CD4-positive, alpha-beta T cell (primary cell): ENCODE results near the gene NDFIP2. TPM values are rescaled to one million over a fixed set of nuclear protein-coding genes. Genes with fewer than 3 reads are reported as not detected.

ENCODE experiments used
- ATAC-seq: fragments of 200-7000 bp; cut with Tn5 transposase; one replicate; pipeline ENCODE4 v1.10.0; 2022; ENCODE audit warnings: mild to moderate bottlenecking; ENCODE audit not compliant: poor library complexity
- CTCF ChIA-PET: fragments of 350-600 bp; sonication (Branson Sonifier 250); formaldehyde crosslinking; loops from one replicate; lab custom pipeline; 2021; ENCODE audit warnings: antibody characterized with exemption, inconsistent platforms; lab: Charles Lee
- POLR2A ChIA-PET: fragments of 350-600 bp; sonication (Branson Sonifier 250); formaldehyde crosslinking; loops from one replicate; lab custom pipeline; 2021; ENCODE audit warnings: antibody characterized with exemption, inconsistent platforms; lab: Charles Lee
- DNase-seq, 14 experiments: peaks; one replicate each; pipeline ENCODE4 v3.0.0-alpha.2; 2013 to 2020; ENCODE audit warnings: mixed read lengths in 2 of 14
- H3K27ac ChIP-seq, 2 donors: one replicate each; pipeline versions ENCODE4 v1.5.1 to v1.7.0; 2013; ENCODE audit warnings: low read length in 2 of 2, low read depth in 1 of 2, mild to moderate bottlenecking in 1 of 2
- H3K27me3 ChIP-seq, 2 experiments: 1 replicate in 1 of 2; 2 replicates in 1 of 2; pipeline versions ENCODE4 v1.6.1 to v1.7.0; 2013; ENCODE audit warnings: low read length in 2 of 2, control low read depth in 1 of 2, mild to moderate bottlenecking in 1 of 2, moderate library complexity in 1 of 2; ENCODE audit not compliant: insufficient read depth in 2 of 2, control insufficient read depth in 1 of 2
- H3K36me3 ChIP-seq: one replicate; pipeline ENCODE4 v1.6.1; 2013; ENCODE audit warnings: low read length, control low read depth; ENCODE audit not compliant: insufficient read depth
- H3K4me1 ChIP-seq: one replicate; pipeline ENCODE4 v1.6.1; 2013; ENCODE audit warnings: low read length, control low read depth; ENCODE audit not compliant: insufficient read depth
- H3K4me3 ChIP-seq: one replicate; pipeline ENCODE4 v1.5.1; 2013; ENCODE audit warnings: mild to moderate bottlenecking, low read length, moderate library complexity
- H3K9me3 ChIP-seq, 2 experiments: 1 replicate in 1 of 2; 2 replicates in 1 of 2; pipeline versions ENCODE4 v1.6.1 to v1.7.0; 2013; ENCODE audit warnings: low read length in 2 of 2, mild to moderate bottlenecking in 2 of 2, control low read depth in 1 of 2, moderate library complexity in 1 of 2; ENCODE audit not compliant: control insufficient read depth in 1 of 2, insufficient read depth in 1 of 2
- H3K27ac Mint-ChIP-seq: one replicate; pipeline ENCODE4 v1.8.0; 2020; ENCODE audit warnings: mixed read lengths
- H3K27me3 Mint-ChIP-seq: one replicate; pipeline ENCODE4 v1.8.0; 2021; ENCODE audit warnings: mixed read lengths
- H3K36me3 Mint-ChIP-seq: one replicate; pipeline ENCODE4 v1.8.0; 2021; ENCODE audit warnings: low read depth, mixed read lengths
- H3K4me1 Mint-ChIP-seq: one replicate; pipeline ENCODE4 v1.8.0; 2021; ENCODE audit warnings: low read depth, mixed read lengths
- H3K4me3 Mint-ChIP-seq: one replicate; pipeline ENCODE4 v1.8.0; 2020; ENCODE audit warnings: mild to moderate bottlenecking, mixed read lengths
- H3K9me3 Mint-ChIP-seq: one replicate; pipeline ENCODE4 v1.8.0; 2020; ENCODE audit warnings: mixed read lengths
- CTCF ChIP-seq: fragments of 200-600 bp; IDR thresholded peaks from one replicate; pipeline ENCODE4 v1.8.0; 2022; ENCODE audit warnings: antibody characterized with exemption, mild to moderate bottlenecking
- intact Hi-C, 2 experiments: fragments of 100-400 bp; cut with DNase I in 1 of 2; cut with micrococcal nuclease in 1 of 2; formaldehyde crosslinking; loops; one replicate each; pipeline versions ENCODE4 v1.15.1 to v1.9.0; 2023 to 2025; cut with DNase I, micrococcal nuclease
- total RNA-seq, 174 experiments: library from RNA in 2 of 174; stranded (reverse) in 2 of 174; gene quantifications; one replicate each; pipeline ENCODE4 v1.2.3 and lab custom pipeline; 2021 to 2026

Gene NDFIP2
- total RNA-seq, 2 experiments from 2014 or later, result 3.2 to 3.4 TPM

- Mint-ChIP-seq H3K27ac (no peak overlapping the region), H3K9me3 (no peaks in the 10 kb centered on the region), H3K4me1 (peaks cover 20% of the 10 kb centered on the region), H3K36me3 (no peaks in the 10 kb centered on the region), H3K4me3 (no peak overlapping the region), H3K27me3 (no peaks in the 10 kb centered on the region)
- POLR2A ChIA-PET, result no interaction called here
- Histone ChIP-seq H3K9me3 (no peaks in the 10 kb centered on the region), H3K36me3 (no peaks in the 10 kb centered on the region), H3K27me3 (no peaks in the 10 kb centered on the region), H3K27ac (no peak overlapping the region), H3K4me1 (no peaks in the 10 kb centered on the region), H3K4me3 (no peak overlapping the region)
- ATAC-seq (no peak), DNase-seq (no peak)
- intact Hi-C loops, result loop anchor here in 1 of 2 experiments (10.0 kb wide), 1 partner anchor 865 kb away; no protein-coding TSS in a partner anchor
- no peak for TF ChIP-seq CTCF
- CTCF ChIA-PET, result interaction anchor here (2.2 kb wide), 1 partner anchor 106 kb away, joined by 5 read pairs; no protein-coding TSS in a partner anchor
Observed at GRCh38 chr13:79529817-79530216, 48.9 kb downstream of the NDFIP2 start.

- no peak overlapping the region for H3K4me3 ChIP-seq
- ChIA-PET CTCF (interaction anchor here (2.2 kb wide), 1 partner anchor 106 kb away, joined by 5 read pairs; no protein-coding TSS in a partner anchor), POLR2A (no interaction called here)
- intact Hi-C loops, result loop anchor here in 1 of 2 experiments (10.0 kb wide), 1 partner anchor 865 kb away; no protein-coding TSS in a partner anchor
- no peaks in the 10 kb centered on the region for H3K9me3 ChIP-seq
- no peak for DNase-seq
- Mint-ChIP-seq H3K9me3 (no peaks in the 10 kb centered on the region), H3K27me3 (no peaks in the 10 kb centered on the region), H3K4me1 (peaks cover 20% of the 10 kb centered on the region), H3K4me3 (no peak overlapping the region), H3K36me3 (no peaks in the 10 kb centered on the region), H3K27ac (no peak overlapping the region)
- no peaks in the 10 kb centered on the region for H3K4me1 ChIP-seq
- TF ChIP-seq CTCF, result no peak
- no peak for ATAC-seq
- no peaks in the 10 kb centered on the region for H3K27me3 ChIP-seq
- H3K36me3 ChIP-seq, result no peaks in the 10 kb centered on the region
- no peak overlapping the region for H3K27ac ChIP-seq
Observed at GRCh38 chr13:79530270-79530669, 49.3 kb downstream of the NDFIP2 start.

GRCh38 chr13:79531542-79532254 lies 50.7 kb downstream of the NDFIP2 start:
- Histone ChIP-seq H3K4me1 (no peaks in the 10 kb centered on the region), H3K9me3 (no peaks in the 10 kb centered on the region), H3K4me3 (no peak overlapping the region), H3K36me3 (no peaks in the 10 kb centered on the region), H3K27ac (no peak overlapping the region), H3K27me3 (no peaks in the 10 kb centered on the region)
- intact Hi-C loops, result loop anchor here in 1 of 2 experiments (10.0 kb wide), 1 partner anchor 867 kb away; no protein-coding TSS in a partner anchor
- TF ChIP-seq CTCF, result no peak
- Mint-ChIP-seq H3K27me3 (no peaks in the 10 kb centered on the region), H3K27ac (no peak overlapping the region), H3K36me3 (no peaks in the 10 kb centered on the region), H3K4me1 (peaks cover 20% of the 10 kb centered on the region), H3K9me3 (no peaks in the 10 kb centered on the region), H3K4me3 (peak overlapping the region; percentile 9)
- DNase-seq (no peak), ATAC-seq (peak; percentile 46)
- ChIA-PET POLR2A (no interaction called here), CTCF (interaction anchor here (2.2 kb wide), 1 partner anchor 108 kb away, joined by 5 read pairs; no protein-coding TSS in a partner anchor)
